HEK293 (cell line): ENCODE results near the gene PIGM.
A peak's percentile ranks its signal among the peaks of the same experiment; 100 is the strongest.

Experiments used
- CTCF ChIA-PET: fragments of 350-600 bp; formaldehyde crosslinking; extraction: SDS; loops from one replicate; lab custom pipeline; 2021; ENCODE audit warnings: antibody characterized with exemption; lab: Yijun Ruan, JAX
- POLR2A ChIA-PET: fragments of 300-600 bp; formaldehyde crosslinking; extraction: SDS; loops from one replicate; lab custom pipeline; 2020; ENCODE audit warnings: antibody characterized with exemption, inconsistent platforms; lab: Yijun Ruan, JAX
- H3K27ac ChIP-seq: fragments of 200-500 bp; sonication (Bioruptor generic); 2 replicates; pipeline ENCODE4 v1.5.1; 2014; ENCODE audit warnings: low read depth, low read length, control low read depth, inconsistent platforms; ENCODE audit errors: extremely low read depth
- H3K36me3 ChIP-seq, 2 experiments: fragments of 200-500 bp in 1 of 2; sonication (Bioruptor generic) in 1 of 2; 1 replicate in 1 of 2; 2 replicates in 1 of 2; pipeline ENCODE4 v1.5.1; 2014 to 2017; ENCODE audit warnings: inconsistent platforms in 2 of 2, low read length in 2 of 2; ENCODE audit not compliant: control insufficient read depth in 2 of 2, insufficient read depth in 1 of 2
- H3K4me1 ChIP-seq: fragments of 200-500 bp; sonication (Bioruptor generic); 2 replicates; pipeline ENCODE4 v1.5.1; 2014; ENCODE audit warnings: mild to moderate bottlenecking, low read length, inconsistent platforms; ENCODE audit not compliant: control insufficient read depth, insufficient read depth
- H3K4me3 ChIP-seq: 2 replicates; pipeline ENCODE4 v1.5.1; 2011; ENCODE audit warnings: low read depth, mild to moderate bottlenecking, control low read depth, low read length, moderate library complexity
- H3K9me3 ChIP-seq: fragments of 200-500 bp; sonication (Bioruptor generic); 2 replicates; pipeline ENCODE4 v1.5.1; 2014; ENCODE audit warnings: low read depth, low read length, inconsistent platforms; ENCODE audit not compliant: control insufficient read depth, insufficient read depth
- GFI1B ChIP-seq: fragments of 450-650 bp; formaldehyde crosslinking; IDR thresholded peaks from 2 replicates; pipeline ENCODE4 v1.5.1; 2016; ENCODE audit warnings: missing biosample characterization, missing genetic modification characterization
- GLI2 ChIP-seq: fragments of 450-650 bp; formaldehyde crosslinking; IDR thresholded peaks from 2 replicates; pipeline ENCODE4; 2017; ENCODE audit warnings: missing biosample characterization, missing genetic modification characterization, low read depth, borderline replicate concordance
- OSR2 ChIP-seq: fragments of 450-650 bp; formaldehyde crosslinking; IDR thresholded peaks from 2 replicates; pipeline ENCODE4 v1.5.1; 2016; ENCODE audit warnings: missing biosample characterization, missing genetic modification characterization
- SP2 ChIP-seq: fragments of 450-650 bp; formaldehyde crosslinking; IDR thresholded peaks from 2 replicates; pipeline ENCODE4 v1.5.1; 2016; ENCODE audit warnings: missing biosample characterization, missing genetic modification characterization
- ZBTB7A ChIP-seq: fragments of 450-650 bp; formaldehyde crosslinking; IDR thresholded peaks from 2 replicates; pipeline ENCODE4 v1.5.1; 2016; ENCODE audit warnings: low read depth, missing biosample characterization, missing genetic modification characterization
- ZNF157 ChIP-seq: fragments of 450-650 bp; formaldehyde crosslinking; IDR thresholded peaks from 2 replicates; pipeline ENCODE4 v1.5.1; 2016; ENCODE audit warnings: missing biosample characterization, missing genetic modification characterization
- ZNF2 ChIP-seq: fragments of 450-650 bp; formaldehyde crosslinking; IDR thresholded peaks from 2 replicates; pipeline ENCODE4 v1.5.1; 2016; ENCODE audit warnings: missing biosample characterization, missing genetic modification characterization
- ZNF23 ChIP-seq: fragments of 450-650 bp; formaldehyde crosslinking; IDR thresholded peaks from 2 replicates; pipeline ENCODE4 v1.5.1; 2016; ENCODE audit warnings: missing biosample characterization, missing genetic modification characterization, borderline replicate concordance
- ZNF335 ChIP-seq: fragments of 450-650 bp; formaldehyde crosslinking; conservative IDR thresholded peaks from 2 replicates; pipeline ENCODE4 v1.5.1; 2016; ENCODE audit warnings: missing biosample characterization, missing genetic modification characterization
- ZNF416 ChIP-seq: fragments of 450-650 bp; formaldehyde crosslinking; IDR thresholded peaks from 2 replicates; pipeline ENCODE4 v1.5.1; 2016; ENCODE audit warnings: missing biosample characterization, missing genetic modification characterization
- ZNF558 ChIP-seq: fragments of 450-650 bp; formaldehyde crosslinking; IDR thresholded peaks from 2 replicates; pipeline ENCODE4 v1.5.1; 2016; ENCODE audit warnings: missing biosample characterization, missing genetic modification characterization
- ZNF585B ChIP-seq: fragments of 450-650 bp; formaldehyde crosslinking; IDR thresholded peaks from 2 replicates; pipeline ENCODE4 v1.5.1; 2016; ENCODE audit warnings: missing biosample characterization, missing genetic modification characterization
- ZNF837 ChIP-seq: fragments of 450-650 bp; formaldehyde crosslinking; IDR thresholded peaks from 2 replicates; pipeline ENCODE4 v1.5.1; 2016; ENCODE audit warnings: missing biosample characterization, missing genetic modification characterization
- ZSCAN30 ChIP-seq: fragments of 450-650 bp; IDR thresholded peaks from 2 replicates; pipeline ENCODE4 v1.5.1; 2018; ENCODE audit warnings: missing biosample characterization, mild to moderate bottlenecking, missing genetic modification characterization, moderate library complexity
- TF ChIP-seq, protein P1 (sequence below): fragments of 450-650 bp; formaldehyde crosslinking; IDR thresholded peaks from 2 replicates; pipeline ENCODE4 v1.5.1; 2016; ENCODE audit warnings: missing biosample characterization, missing genetic modification characterization
- TF ChIP-seq, protein P2 (sequence below): fragments of 450-650 bp; formaldehyde crosslinking; IDR thresholded peaks from 2 replicates; pipeline ENCODE4 v1.5.1; 2016; ENCODE audit warnings: missing biosample characterization, missing genetic modification characterization
- TF ChIP-seq, protein P3 (sequence below): fragments of 450-650 bp; formaldehyde crosslinking; IDR thresholded peaks from 2 replicates; pipeline ENCODE4 v1.5.1; 2016; ENCODE audit warnings: missing biosample characterization, missing genetic modification characterization
- TF ChIP-seq, protein P4 (sequence below): fragments of 450-650 bp; formaldehyde crosslinking; IDR thresholded peaks from 2 replicates; pipeline ENCODE4 v1.5.1; 2016; ENCODE audit warnings: missing biosample characterization, missing genetic modification characterization

Gene PIGM

GRCh38 chr1:160081261-160081936 lies 49.6 kb upstream of the PIGM start, which contains the start of gene KCNJ9:
KCNJ9 (plus strand) TSS chr1:160081538; CDS start chr1:160084031, 2,493 bp downstream.
- H3K27ac ChIP-seq = no peak within 1 kb of the TSS
- no peak within 1 kb of the TSS for H3K4me3 ChIP-seq
- ChIA-PET CTCF (interaction anchor here (0.6 to 16.5 kb wide), 8 partner anchors 8 to 219 kb away, joined by 3 to 541 read pairs (median 4); partner anchors contain the start of gene VSIG8), POLR2A (no interaction called here)
- no peaks in the 10 kb centered on the region for H3K4me1 ChIP-seq
- H3K9me3 ChIP-seq = no peaks in the 10 kb centered on the region
- TF ChIP-seq ZBTB7A = no peak
- TF ChIP-seq, protein P1, sequence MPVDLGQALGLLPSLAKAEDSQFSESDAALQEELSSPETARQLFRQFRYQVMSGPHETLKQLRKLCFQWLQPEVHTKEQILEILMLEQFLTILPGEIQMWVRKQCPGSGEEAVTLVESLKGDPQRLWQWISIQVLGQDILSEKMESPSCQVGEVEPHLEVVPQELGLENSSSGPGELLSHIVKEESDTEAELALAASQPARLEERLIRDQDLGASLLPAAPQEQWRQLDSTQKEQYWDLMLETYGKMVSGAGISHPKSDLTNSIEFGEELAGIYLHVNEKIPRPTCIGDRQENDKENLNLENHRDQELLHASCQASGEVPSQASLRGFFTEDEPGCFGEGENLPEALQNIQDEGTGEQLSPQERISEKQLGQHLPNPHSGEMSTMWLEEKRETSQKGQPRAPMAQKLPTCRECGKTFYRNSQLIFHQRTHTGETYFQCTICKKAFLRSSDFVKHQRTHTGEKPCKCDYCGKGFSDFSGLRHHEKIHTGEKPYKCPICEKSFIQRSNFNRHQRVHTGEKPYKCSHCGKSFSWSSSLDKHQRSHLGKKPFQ = no peak
- TF ChIP-seq ZNF157 (tag by site-specific recombination) = no peak
- TF ChIP-seq ZNF558 (tag by site-specific recombination) = no peak
- no peak for TF ChIP-seq GFI1B (tag by site-specific recombination)
- H3K36me3 ChIP-seq = no peaks in the 10 kb centered on the region

DNA sequence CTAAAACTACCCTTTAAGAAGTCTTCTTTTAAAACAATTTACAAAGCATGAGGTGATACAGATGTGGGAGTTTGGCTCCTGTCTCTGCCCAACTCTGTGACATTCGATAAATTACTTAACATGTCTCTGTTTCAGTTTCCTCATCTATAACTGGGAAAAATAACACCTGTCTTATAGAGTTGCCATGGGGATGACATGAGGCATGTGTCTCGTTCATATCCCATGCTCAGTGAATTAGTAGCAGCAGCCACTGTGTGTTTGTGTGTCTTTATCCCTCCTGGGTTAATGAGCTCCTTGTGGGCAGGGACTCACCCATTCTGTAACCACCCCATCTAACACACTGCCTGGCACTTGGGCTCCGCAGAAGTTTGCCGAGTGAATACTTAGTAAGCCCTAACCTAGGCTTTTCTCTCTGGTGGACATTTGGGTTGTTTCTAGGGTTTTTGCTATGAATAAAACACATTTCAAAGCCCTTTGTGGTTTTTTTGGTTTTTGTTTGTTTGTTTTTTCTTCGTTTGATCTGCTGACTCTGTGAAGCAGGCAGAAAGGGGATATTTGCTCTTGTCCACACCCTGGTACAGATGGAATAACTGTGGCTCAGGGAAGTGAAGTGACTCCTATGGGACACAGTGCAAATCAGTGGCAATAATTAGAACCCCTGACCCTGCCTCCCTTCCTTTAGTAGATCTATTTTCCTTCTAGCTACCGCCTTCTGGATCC lies 48.8 kb upstream of the PIGM start:
- Histone ChIP-seq H3K36me3 (no peaks in the 10 kb centered on the region), H3K27ac (no peak overlapping the region), H3K4me3 (no peak overlapping the region), H3K4me1 (no peaks in the 10 kb centered on the region), H3K9me3 (no peaks in the 10 kb centered on the region)
- TF ChIP-seq SP2 (tag by site-specific recombination) (no peak), OSR2 (tag by site-specific recombination) (0 out of 2 replicates have a peak, but pooled peaks have one; percentile 20)
- TF ChIP-seq, protein P2, sequence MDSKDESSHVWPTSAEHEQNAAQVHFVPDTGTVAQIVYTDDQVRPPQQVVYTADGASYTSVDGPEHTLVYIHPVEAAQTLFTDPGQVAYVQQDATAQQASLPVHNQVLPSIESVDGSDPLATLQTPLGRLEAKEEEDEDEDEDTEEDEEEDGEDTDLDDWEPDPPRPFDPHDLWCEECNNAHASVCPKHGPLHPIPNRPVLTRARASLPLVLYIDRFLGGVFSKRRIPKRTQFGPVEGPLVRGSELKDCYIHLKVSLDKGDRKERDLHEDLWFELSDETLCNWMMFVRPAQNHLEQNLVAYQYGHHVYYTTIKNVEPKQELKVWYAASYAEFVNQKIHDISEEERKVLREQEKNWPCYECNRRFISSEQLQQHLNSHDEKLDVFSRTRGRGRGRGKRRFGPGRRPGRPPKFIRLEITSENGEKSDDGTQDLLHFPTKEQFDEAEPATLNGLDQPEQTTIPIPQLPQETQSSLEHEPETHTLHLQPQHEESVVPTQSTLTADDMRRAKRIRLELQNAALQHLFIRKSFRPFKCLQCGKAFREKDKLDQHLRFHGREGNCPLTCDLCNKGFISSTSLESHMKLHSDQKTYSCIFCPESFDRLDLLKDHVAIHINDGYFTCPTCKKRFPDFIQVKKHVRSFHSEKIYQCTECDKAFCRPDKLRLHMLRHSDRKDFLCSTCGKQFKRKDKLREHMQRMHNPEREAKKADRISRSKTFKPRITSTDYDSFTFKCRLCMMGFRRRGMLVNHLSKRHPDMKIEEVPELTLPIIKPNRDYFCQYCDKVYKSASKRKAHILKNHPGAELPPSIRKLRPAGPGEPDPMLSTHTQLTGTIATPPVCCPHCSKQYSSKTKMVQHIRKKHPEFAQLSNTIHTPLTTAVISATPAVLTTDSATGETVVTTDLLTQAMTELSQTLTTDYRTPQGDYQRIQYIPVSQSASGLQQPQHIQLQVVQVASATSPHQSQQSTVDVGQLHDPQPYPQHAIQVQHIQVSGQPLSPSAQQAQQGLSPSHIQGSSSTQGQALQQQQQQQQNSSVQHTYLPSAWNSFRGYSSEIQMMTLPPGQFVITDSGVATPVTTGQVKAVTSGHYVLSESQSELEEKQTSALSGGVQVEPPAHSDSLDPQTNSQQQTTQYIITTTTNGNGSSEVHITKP = 0 out of 2 replicates have a peak, but pooled peaks have one; percentile 10
- ChIA-PET CTCF (interaction anchor here (0.6 to 16.5 kb wide), 5 partner anchors 9 to 218 kb away, joined by 3 to 541 read pairs (median 4); partner anchors contain the start of gene VSIG8), POLR2A (no interaction called here)

DNA sequence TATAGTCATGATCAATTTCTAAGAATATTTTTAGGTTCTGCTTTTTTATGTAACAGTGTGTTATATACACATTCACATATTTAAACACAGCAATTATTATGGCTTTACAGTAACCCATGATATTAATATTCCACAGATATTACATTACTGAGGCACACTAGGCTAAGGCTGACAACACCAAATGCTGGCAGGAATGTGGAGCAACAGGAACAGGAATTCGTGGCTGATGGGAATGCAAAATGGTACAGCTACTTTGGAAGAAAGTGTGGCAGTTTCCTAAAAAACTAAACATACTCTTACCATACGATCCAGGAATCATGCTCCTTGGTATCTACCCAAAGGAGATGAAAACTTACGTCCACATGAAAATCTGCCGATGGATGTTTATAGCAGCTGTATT lies 47.7 kb upstream of the PIGM start:
- H3K4me1 ChIP-seq = no peaks in the 10 kb centered on the region
- H3K4me3 ChIP-seq = no peak overlapping the region
- H3K27ac ChIP-seq = no peak overlapping the region
- H3K36me3 ChIP-seq = no peaks in the 10 kb centered on the region
- ChIA-PET POLR2A (no interaction called here), CTCF (interaction anchor here (0.6 to 16.5 kb wide), 28 partner anchors 8 to 918 kb away, joined by 3 to 541 read pairs (median 4); partner anchors contain the start of genes IGSF8 and PIGM)
- no peaks in the 10 kb centered on the region for H3K9me3 ChIP-seq
- TF ChIP-seq ZNF335 (tag by site-specific recombination) (no peak), ZSCAN30 (tag by site-specific recombination) (no peak), ZNF837 (tag by site-specific recombination) (no peak), ZNF416 (tag by site-specific recombination) (no peak), ZNF585B (tag by site-specific recombination) (no peak), ZNF23 (tag by site-specific recombination) (no peak), GLI2 (tag by site-specific recombination) (no peak), ZNF157 (tag by site-specific recombination) (no peak), ZNF2 (tag by site-specific recombination) (no peak)
- TF ChIP-seq, protein P1 = no peak
- TF ChIP-seq, protein P3, sequence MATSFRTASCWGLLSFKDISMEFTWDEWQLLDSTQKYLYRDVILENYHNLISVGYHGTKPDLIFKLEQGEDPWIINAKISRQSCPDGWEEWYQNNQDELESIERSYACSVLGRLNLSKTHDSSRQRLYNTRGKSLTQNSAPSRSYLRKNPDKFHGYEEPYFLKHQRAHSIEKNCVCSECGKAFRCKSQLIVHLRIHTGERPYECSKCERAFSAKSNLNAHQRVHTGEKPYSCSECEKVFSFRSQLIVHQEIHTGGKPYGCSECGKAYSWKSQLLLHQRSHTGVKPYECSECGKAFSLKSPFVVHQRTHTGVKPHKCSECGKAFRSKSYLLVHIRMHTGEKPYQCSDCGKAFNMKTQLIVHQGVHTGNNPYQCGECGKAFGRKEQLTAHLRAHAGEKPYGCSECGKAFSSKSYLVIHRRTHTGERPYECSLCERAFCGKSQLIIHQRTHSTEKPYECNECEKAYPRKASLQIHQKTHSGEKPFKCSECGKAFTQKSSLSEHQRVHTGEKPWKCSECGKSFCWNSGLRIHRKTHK (tag by site-specific recombination) = no peak
- TF ChIP-seq, protein P4, sequence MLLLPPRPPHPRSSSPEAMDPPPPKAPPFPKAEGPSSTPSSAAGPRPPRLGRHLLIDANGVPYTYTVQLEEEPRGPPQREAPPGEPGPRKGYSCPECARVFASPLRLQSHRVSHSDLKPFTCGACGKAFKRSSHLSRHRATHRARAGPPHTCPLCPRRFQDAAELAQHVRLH = no peak
